Suppressor macrophage treated with lipopolysaccharide for 1 hour (primary cell): Measurements from ENCODE around the gene NKAIN4.
A peak's percentile ranks its signal among the peaks of the same experiment; 100 is the strongest.

Experiments
- DNase-seq, 3 donors: peaks; one replicate each; pipeline ENCODE4 v3.0.0-alpha.2; 2020 to 2022

Gene NKAIN4

DNA sequence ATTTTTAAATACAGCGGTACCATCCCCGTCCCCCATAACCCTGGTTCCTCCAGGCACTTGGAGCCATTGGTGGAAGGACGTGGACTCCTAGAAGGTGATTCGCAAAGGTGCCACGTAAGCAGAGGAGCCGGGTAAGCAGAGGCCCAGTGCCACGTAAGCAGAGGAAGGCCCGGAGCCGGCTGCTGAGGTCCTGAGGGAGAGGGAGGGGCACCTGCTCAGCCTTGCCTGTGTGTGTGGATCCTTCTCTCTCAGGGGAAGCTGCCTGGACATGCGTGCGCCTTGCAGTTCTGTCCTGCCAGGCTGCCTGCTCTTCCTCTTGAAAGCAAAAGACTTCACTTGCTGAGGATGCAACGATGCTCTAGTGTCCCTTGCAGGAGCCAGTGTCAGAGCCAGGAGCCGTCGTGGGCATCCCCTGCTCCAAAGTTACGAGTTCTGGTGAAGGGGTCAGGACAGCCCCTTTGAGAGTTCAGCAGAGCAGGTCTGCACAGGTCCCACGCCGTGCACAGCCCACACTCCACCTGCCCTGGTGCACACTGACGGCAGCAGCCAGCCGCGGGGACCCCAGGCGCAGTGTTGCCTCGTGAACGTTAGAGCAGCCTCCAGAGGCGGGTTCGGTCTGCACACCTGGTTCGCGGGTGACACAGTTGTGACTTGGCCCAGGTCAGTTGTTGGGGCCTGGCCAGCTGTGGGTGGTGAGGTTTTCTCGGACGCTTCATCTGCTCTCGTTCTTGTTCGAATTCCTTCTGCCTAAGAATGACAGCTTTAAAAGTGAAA lies 1.9 kb upstream of the NKAIN4 start:
- no peak for DNase-seq

DNA sequence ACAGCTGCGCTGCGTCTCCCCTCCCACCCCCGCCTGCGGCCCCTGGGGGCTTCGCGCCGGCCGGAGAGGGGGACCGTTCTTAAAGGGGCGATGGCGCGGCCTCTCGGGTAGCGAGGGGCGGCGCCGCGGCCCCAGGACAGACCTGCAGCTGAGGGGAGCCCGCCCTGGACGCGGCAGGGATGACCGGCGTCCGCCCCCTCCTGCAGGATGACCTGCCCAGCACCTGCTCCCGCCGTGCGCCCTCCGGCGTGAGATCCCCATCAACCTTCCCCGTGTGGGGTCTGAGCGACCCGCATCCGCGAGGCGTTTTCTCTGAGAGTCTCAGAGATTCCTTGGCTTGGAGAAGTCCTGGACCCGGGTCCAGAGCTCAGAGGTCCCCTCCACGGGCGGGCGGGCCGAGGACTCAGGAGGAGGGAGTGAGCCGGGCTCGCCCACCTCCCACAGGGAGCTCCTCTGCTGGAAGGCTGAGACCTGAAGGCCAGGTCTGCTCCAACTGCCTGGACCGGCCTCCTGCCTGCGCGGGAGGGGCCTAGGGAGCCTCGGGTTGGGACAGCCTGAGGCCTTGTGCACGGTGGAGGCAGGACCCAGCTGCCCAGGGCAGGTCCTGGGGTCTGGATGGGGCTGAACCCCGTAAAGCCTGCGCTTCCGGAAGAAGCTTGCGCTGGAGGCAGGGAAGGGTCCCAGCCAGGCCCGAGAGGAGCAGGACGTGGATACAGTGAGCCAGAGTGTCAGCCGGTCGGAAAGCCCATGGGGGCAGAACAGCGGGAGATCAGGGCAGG lies 532 bp upstream of the NKAIN4 start:
- no peak for DNase-seq

DNA sequence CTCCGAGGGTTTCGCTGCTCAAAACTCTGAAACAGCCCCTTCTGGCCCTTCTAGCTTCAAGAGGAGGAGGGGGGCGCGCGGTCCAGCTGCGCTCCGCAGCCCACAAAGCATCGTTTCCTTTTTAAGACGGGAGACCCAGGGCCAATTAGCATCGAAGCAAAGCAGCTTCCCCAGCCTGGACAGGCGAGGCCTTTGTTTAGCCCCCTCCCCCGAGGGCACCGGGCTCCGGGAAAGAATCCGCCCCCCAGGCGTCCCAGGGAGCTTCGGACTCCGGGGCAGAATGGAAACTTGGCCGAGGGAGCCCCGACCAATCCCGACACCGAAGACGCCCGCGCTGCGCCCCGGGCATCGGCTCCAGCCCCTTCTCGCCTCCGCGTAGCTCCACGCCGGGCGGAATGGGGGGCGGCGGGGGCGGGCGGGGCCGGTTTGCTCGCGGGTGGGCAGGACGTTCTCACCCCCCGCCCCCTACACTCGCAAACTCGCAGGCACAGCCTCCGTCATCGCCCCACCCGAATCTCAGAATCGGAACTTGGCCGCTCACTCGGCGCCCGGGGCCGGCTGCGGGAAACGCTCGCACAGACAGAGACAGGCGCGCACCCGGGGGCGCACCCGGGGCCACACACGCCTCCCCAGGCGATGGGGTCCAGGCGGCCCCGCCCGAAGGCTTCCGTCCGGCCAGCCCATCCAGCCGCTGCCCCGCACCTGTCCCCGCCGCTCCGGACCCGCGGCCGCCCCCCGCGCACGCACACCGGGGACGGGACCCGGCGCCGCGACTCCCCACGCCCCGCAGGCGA lies 628 bp downstream of the NKAIN4 start:
- DNase-seq: peak in 1 of 3 donors; percentile 27

DNA sequence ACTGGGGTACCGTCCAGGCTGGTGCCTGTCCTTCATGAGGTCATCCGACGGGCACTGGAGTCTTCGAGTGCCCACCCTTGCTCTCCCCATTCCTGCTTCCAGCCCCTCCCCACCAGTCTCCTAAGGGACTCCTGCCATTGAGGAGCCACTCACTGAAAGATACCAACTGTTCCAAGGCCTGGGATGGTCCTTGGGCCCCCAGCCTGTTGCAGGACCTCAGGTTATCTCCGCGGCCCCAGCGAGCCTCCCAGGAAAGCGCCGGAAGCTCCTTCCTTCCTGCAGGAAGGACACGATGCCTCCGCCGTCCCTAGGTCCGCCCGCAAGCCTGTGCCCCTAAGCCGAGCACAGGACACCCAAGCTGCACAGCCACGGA lies 1.2 kb downstream of the NKAIN4 start:
- DNase-seq: no peak

DNA sequence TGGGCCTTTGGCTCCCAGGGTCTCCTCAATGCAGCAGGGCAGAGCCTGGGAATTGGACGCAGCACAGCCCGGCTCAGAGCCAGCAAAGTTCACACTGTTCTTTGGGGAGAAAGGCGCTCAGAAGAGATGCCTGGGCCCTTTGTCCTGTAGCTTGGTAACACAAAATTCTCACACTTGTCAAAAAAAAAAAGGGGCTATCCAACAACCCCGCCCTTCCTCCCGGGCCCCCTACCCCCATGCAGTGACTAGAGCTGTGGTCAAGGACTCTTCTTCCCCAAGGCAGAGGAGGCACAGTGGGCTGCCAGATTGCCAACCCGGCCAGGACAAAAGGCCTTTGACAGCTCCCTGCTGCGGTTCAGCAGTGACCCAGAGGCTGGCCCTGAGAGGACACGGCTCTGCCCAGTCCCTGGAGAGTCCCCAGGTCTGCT lies 2.0 kb downstream of the NKAIN4 start:
- no peak for DNase-seq

DNA sequence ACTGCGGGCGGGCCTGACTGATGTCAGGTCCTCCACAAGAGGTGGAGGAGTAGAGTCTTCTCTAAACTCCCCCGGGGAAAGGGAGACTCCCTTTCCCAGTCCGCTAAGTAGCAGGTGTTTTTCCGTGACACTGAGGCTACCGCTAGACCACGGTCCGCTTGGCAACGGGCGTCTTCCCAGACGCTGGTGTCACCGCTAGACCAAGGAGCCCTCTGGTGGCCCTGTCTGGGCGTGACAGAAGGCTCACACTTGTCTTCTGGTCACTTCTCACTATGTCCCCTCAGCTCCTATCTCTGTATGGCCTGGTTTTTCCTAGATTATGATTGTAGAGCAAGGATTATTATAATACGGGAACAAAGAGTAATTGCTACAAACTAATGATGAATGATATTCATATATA lies 2.9 kb downstream of the NKAIN4 start:
- DNase-seq: peak in 1 of 3 donors; percentile 4

DNA sequence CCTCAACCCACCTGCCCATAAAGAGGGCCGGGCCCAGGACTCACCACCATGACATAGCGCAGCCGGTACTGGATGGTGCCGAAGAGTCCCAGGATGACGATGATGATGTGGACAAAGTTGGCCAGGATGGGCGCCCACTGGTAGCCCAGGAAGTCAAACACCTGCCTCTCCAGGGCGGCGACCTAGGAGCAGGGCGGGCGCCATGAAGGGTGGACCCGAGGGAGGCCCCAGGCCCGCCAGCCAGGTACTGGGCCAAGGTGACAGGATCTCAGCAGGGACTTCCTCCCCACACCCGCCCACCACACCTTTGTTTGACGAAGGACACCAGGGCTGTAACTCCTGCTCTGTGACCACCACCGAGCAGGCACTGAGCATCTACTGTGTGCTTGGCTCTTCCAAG lies 4.4 kb downstream of the NKAIN4 start:
- no peak for DNase-seq

DNA sequence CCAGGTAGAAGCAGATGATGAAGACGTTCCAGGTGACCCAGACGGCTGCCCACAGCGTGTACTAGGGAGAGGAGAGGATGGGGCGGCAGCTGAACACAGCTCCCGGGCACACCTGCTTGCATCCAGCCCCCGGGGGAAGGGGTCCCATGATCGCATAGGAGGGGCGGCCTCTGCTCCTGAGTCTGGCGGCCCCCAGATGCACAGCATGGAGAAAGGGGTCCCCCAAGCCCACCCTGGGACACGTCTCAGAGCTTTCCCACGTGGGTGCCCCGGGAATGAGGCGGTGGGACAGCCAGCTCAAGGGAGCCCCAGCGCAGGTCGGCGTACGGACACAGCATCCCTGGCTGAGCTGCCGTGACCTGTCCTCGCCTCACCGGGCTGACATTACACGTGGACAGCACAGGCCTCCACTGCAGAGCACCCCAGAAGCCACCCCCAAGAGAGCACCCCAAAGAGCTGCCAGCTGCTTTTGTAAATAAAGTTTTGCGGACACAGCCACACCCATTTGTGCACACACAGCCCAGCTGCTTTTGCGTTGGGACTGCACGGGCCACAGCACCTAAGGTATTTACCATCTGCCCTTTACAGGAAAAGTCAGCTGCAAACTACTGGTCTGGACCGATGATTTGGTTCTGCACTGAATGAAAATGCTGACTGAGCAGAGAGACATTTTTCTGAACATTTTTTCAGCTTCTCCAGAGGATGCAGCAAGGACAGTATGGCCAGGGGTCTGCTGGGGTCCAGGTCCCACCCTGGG lies 5.2 kb downstream of the NKAIN4 start:
- DNase-seq: no peak

DNA sequence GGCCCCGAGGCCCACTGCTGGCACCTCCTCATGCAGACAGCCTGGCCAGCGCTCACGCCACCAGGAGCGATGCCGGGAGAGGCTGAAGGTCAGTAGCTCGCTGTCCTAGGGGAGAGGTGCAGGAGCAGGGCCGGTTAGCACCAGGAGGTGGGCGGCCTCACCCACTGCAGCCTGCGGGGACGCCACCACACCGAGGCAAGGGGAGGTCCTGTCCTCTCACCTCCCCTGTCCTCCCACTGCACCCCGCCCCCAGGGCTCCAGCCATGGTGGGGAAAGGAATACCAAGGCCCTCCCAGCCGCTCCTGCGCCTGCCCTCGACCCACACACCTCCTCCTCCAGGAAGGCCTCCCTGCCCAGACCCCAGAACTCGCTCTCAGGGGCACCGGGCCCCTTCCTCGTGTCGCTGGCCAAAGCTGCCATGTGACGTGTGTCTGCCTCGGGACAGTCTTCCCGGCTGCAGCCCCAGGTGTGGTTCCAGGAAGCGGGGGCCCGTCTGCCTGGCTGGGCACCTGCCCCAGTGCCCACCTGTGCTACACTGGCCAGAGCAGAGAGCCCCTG lies 6.5 kb downstream of the NKAIN4 start:
- DNase-seq: no peak

DNA sequence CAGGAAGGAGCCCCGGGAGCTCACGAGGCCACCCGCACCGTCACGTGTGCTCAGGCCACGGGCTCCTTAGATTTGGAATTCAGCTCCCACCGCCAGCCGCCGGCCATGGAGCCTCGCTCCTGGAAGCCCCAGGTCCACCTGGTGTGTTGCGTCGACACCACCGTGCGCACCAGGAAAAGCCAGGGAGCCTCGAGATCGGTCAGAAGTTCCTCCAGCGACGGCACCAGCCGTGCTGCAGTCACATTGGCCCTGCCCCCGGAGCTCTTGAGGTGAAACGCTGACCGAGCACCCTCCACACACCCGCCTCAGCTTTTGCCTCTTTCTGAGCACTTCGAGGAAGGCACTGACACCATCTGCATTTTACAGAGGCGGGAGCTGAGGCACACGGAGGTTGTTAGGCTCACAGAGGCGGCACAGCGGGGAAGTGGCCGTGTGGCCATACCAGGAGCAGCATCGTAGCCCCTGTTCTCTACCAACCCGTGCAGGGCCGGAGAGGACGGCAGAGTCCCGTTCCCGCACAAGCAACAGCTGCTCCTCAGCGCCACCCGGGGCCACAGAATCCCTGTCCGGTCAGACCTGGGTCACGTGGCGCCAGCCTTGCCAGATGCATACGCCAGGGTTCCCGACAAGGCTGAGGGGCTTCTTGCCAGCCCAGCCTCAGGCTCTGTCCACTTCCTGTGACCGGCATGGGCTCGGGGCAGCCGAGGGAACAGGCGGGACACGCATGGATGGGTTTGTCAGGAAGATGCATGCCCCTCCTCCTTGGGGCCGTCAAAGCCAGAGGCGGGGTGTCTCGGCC lies 7.6 kb downstream of the NKAIN4 start:
- DNase-seq: no peak

DNA sequence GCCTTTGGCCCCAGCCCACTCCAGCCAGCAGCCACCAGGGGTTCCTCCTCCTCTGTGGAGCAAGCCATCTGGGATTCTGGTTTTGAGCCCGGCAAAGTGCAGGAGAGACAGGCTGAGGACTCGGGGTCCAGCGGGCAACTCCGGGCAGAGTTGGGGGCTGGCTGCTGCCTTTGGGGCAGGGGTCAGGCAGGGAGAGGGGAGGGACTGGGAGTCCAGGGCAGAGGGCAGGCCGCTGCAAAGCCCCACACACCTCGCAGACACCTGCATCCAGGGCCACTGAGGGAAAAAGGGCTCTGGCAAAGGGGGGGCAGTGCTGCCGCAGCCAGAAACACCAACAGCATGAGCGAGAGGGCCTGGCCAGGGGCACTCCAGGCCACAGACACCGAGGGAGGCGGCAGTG lies 9.8 kb downstream of the NKAIN4 start:
- no peak for DNase-seq

DNA sequence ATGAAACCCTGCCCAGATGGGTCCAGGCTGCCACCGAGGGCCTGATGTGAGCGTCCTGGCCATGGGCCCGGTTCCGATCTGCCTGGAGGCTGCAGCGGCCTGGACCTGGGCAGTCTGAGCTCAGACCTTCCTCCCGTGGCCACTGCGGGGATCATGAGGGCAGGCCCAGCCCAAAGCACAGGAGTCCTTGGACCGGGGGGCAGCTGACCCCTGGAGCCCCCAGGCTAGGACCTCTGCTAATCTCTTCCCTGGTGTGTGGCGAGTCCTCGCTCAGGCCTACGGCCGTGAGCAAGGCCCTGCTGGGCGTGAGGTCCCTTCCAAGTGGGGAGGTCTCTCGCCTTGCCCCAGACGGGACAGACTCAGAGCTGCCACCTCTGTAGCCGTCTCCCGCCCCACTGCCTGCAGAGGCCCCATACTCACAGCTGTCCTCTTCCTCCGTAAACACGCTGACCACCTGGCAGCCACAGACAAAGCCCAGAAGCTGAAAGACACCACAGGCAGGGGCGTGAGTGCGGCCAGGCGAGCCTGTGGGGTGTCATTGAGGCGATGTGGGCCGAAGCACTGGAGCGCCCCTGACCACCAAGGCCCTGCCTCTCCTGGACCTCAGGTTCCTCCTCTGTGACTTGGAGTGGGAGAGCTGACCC lies 10.5 kb downstream of the NKAIN4 start:
- DNase-seq: no peak

DNA sequence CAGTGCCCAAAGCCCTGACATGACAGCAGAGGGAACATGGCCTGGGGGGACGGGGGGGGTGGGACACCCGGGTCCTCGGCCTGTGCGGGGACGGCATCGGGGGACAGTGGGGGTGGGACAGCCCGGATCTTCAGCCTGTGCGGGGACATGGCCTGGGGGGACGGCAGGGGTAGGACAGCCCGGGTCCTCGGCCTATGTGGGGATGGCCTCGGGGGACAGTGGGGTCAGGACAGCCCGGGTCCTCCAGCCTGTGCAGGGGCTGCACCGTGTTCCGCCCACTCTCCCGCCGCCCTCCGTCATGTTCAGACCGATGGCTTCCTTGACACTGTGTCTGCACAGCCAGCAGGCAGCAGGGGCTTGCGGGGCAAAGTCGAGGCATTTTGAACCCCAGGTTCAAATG lies 11.5 kb downstream of the NKAIN4 start:
- DNase-seq: no peak

DNA sequence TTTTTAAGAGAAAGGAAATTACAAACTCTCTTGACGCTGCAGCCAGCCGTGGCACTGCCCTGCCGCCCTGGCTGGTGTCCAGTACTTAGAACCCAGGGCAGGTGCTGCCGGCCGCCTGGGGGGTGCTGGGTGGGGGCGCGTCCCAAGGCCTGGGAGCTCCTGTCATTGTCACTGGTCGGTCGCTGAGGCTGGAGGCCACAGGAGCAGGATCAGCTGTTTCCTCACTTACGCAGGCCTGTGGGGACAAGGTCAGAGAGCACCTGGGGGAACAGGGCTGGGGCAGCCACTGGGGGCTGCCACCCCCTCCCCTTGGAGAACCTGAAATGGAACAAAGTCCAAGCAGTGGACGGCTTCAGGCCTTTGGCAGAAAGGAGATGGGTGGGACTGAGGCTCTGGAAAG lies 13.0 kb downstream of the NKAIN4 start:
- DNase-seq: no peak

DNA sequence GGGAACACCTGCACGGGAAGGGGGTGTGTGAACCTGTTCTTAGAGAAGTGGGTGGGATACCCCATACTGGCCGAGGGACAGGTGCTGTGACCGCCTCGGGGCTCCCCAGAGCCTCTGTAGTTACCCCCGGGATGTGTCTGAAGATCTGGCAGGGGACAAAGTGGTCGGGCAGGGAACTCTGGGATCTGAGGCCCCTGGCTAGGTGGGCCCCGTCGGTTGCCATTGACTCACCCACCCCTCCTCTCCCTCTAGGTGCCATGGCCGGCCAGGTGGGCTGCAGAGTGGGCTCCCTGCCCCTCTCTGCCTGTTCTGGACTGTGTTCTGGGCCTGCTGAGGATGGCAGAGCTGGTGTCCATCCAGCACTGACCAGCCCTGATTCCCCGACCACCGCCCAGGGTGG lies 14.3 kb downstream of the NKAIN4 start:
- no peak for DNase-seq

DNA sequence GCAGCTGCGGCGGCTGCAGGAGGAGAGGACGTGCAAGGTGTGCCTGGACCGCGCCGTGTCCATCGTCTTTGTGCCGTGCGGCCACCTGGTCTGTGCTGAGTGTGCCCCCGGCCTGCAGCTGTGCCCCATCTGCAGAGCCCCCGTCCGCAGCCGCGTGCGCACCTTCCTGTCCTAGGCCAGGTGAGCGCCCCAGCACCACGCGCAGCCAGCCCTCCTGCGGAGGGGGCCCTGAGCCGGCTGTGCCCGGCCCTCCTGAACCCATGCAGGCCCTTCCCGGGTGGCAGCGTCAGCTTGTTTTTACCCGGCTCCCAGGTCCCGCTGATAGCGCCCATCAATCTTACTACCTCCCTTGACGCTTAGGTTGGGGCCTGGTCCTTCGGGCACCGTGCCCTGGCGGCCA lies 14.8 kb downstream of the NKAIN4 start:
- DNase-seq: no peak

DNA sequence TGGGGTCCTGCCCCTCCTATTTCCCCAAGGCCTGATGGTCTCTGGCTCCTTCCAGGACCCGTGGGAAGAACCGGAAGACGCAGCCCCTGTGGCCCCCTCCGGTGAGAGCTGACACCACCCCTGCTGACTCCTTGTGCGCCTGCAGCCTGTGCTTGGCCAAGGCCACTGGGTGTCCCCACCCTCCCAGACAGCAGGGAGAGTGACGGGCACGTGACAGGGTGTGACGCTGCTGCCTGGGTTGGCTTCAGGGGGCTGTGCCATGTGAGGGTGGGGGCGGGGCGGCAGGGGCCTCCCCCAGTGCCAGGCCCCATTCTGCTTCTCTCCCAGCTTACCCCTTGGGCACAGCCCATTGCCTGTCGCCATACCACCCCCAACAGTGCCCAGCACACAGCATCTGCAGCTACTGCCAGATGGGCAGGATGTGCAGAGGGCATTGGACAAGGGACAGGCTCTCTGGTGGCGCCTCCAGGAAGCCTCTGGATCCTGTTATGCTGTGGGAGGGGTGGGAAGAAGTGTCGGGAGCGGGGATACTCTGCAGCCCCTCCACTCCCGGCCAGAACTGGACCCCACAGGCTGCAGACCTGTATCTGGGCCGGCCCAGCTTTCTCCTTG lies 15.6 kb downstream of the NKAIN4 start:
- DNase-seq: no peak

DNA sequence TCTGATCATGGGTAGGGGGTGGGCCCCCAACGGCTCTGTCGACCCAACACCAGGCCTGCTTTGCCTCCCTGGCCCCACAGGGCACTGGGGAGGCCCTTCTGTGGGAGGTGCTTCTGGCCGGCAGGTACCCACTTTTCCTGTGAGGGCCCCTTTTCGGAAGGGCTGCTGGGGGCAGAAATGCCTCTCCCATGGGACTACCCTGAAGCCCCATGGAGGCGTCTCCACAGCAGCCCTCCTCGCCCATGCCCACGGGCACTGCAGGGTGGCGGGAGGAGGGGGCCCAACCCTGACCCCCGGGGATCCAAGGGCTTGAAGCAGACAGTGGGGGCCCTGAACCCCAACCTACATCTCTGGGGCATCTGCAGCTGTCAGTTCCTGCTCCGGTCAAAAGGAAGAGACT lies 16.2 kb downstream of the NKAIN4 start:
- no peak for DNase-seq

DNA sequence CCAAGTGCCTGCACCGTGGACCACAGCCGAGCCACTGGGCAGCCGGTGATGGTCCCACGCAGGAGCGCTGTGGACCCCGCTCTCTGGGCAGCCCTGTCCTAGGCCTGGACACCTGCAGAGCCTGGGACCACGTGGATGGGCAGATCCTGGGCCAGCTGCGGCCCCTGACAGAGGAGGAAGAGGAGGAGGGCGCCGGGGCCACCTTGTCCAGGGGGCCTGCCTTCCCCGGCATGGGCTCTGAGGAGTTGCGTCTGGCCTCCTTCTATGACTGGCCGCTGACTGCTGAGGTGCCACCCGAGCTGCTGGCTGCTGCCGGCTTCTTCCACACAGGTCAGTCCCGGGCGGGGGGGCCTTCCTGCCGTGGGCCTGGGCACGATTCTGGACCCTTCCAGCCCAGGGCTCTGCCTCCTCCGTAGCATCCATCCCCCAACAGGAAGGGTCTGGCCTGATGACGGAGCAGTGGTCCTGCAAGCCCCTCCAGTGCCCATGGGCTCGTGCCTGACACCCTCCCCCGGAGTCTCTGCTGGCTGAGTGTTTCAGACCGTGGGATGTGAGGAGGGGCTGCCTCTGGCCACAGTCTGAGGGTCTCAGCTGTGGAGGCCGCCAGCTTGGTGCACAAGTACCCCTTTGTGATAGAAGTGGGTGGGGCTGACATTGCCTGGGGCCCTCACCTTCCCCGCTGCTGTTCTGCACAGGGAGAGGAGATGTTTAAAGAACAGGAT lies 18.0 kb downstream of the NKAIN4 start:
- DNase-seq: no peak

DNA sequence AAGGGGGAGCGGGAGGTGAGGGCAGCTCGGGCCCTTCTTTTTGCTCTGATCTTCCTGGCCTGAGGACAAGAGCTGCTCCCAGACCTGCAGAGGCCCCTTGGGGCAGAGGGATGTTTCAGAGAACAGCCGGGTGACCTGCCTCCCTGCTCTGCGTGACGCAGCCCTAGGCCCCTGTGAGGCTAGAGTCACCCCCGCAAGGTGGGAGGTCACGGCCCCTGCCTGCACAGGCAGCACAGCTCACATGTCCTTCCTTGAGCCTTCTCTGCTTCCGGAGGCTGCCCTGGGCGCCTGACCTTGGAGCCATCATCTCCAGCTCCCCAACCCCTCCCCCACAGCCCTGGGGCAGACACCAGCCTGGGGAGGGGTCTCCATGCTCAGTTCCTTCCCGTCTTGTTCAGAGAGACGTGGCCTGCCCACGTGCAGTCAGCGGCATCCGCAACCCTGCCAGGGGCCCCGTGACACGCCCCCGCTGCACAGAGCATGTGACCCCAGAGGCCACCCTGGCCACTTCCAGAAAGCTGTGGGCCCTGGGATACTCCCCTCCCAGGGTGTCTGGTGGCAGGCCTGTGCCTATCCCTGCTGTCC lies 18.8 kb downstream of the NKAIN4 start, which contains the start of gene BIRC7:
Gene BIRC7 (plus strand): TSS at position 507 of the 585 bp plus-strand sequence. CDS start 192 bp downstream, outside the sequence.
- DNase-seq: peak in 1 of 3 donors; percentile 53
